Central memory CD4-positive, alpha-beta T cell (primary cell): ENCODE data around the gene CCDC63.
"Not testable (repeated sequence)": the region's sequence is repeated elsewhere in the genome, so short reads cannot be mapped to it uniquely, and the experiment has no call there.

Experiments
- DNase-seq: peaks from one replicate; pipeline ENCODE4 v3.0.0; 2022

Gene CCDC63

DNA sequence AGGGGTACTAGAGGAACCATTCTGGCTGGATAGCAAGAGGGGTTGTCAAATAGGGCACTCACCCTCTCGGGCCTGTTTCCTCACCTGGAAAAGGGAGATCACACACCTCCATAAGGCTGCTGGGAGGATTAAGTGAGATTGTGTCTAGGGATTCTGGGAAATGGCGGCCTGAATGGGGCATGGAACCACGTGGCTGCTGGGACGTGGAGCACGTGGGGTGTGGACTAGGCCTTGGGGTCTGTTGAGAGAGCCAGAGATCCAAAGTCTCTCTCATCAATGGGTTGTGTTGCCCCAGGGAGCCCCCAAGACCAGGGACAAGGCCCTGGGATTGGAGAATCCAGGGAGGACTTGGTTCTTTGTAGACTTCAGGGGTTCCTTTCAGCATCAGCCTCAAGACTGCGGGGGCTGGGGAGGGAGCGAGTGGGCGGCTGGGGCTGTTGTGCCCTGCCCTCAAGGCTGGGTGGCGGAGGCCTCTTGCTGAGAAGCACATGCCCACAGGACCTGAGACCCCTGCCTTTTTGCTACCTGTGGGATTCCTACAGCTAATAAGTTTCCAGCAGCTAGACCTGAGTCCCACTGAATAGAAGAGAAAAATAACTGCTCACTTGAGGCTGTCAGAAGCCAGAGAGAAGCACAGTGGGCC is 77.0 kb downstream of the CCDC63 start:
- no peak for DNase-seq

GRCh38 chr12:110927546-110927945 is 80.8 kb downstream of the CCDC63 start:
- DNase-seq: no peak

DNA sequence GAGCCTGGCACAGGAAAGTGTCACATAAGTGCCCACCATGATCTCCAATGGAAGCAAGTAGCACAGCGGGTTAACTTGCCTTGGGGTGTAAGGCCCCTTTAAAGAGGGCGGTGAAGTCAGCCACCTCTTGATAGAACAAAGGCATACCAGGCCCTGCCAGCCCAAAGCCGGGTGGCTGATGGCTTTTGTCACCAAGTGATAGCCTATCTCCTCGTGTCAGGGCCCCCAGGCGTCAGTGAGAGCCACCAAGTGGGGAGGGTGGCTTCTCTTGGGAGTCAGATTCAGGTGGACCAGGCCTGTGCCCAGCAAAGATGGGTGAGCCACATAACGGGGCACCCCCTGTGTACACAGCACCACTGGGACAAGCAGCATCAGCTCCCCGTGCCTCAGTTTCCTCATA is 81.9 kb downstream of the CCDC63 start:
- no peak for DNase-seq

DNA sequence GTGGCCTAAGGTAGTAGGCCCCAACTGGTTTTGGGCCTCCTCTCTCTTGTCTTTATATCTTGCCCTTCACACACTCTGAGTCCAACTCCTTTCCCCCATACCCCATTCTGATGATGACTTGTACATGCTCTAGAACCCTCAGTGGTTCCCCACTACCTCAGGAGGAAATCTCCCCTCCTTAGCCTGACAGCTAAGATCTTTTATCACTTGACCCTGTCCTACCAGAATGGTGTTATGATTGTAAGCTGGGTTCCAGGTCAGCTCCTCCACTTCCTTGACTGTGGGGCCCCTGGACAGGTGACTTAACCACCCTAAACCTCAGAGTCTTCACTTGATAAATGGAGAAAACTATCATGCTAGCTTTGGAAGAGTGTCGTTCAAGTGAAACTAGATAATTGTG is 83.0 kb downstream of the CCDC63 start:
- no peak for DNase-seq

DNA sequence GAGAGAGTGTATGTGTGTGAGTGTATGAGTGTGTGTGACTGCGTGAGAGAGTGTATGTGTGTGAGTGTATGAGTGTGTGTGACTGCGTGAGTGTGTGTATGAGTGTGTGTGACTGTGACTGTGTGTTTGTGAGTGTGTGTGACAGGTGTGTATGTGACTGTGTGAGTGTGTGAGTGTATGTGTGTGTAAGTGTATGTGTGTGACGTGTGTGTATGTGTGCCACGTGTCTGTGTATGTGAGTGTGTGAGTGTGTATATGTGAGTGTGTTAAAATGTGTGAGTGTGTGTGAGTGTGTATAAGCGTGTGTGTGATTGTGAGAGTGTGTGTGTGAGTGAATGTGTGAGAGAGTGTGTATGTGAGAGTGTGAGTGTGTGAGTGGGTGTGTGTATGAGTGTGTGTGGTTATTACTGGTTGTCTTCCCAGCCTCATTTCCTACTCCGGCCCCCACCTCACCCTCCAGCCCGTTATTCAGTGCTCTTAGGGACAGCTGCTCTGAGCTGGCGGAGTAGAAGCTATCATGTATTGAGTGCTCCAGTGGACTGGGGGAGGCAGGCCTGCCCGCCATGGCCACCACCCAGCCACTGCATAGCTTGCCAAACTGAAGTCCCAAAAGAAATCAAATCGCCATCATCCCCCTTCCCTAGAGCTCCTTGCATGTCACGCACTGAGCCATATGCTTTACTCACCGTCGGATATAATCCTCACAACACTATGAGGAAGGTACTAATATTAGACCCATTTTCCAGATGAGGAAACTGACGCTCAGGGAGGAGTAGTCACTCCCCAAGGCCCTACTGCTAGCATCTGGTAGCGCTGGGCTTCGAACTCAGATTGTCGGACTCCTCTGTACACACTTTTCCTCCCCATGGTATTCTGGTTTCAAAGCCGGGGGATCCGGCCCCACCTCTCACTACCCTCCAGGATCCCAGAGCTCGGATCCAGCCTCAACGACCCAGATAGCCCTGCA is 83.8 kb downstream of the CCDC63 start:
- no peak for DNase-seq

DNA sequence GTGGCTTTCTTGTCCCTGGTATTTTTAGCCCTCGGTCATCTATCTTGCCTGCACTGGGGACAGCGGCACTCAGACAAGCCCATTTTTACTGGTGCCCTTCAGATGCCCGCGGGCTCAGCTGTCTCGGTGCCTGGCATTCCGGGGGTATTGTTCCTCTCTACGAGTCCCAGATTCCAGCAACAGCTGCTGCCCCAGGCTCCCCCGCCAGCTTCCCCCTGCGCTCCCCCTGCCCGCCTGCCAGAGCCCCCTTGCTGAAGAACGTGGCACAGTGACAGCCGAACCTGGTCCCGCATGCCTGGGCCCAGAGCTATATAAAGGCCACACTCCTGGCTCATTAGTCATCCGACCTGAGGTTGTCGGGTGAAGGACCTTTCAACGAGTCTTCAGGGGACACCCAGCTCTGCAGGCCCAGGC is 84.5 kb downstream of the CCDC63 start:
- no peak for DNase-seq

DNA sequence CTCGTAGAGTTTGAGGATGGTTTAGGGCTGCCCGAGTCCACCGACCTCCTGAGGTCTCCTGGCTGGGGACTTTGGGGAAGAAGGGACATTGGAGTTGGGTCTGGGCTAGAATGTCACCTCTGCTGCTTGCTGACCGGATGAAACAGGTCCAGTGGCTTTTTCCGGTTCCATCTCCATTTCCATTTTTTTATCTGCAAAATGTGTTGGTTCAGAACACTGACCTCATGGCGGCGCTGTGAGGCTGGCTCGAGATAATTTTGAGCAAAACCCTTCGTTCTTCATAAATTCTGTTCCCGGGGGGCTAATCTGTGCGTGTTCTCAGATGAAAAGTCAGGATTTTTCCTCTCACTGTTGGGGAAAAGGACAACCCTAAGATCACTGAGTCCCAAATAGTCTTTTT is 85.3 kb downstream of the CCDC63 start:
- DNase-seq: no peak

- no peak for DNase-seq
Observed at GRCh38 chr12:110933326-110933974, 86.7 kb downstream of the CCDC63 start.

- no peak for DNase-seq
Observed at GRCh38 chr12:110934093-110934852, 87.5 kb downstream of the CCDC63 start.

DNA sequence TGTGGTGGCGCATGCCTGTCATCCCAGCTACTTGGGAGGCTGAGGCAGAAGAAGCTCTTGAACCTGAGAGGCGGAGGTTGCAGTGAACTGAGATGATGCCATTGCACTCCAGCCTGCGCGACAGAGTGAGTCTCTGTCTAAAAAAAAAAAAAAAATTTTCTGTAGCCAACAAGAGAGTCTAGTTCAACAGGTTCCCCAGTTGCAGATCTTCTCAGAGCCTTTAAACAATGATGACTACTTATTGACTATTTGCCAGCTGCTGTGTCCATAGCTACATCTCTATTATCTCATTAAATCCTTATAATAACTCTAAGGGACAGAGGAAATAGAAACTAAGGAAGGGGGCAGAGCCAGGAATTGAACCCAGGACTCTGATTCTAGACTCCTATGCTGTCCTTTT is 88.8 kb downstream of the CCDC63 start:
- no peak for DNase-seq

GRCh38 chr12:110936367-110937103 is 89.7 kb downstream of the CCDC63 start:
- DNase-seq: no peak

GRCh38 chr12:110937104-110937641 is 90.4 kb downstream of the CCDC63 start:
- peak; percentile 28 for DNase-seq

- DNase-seq: no peak
Observed at GRCh38 chr12:110940296-110940695, 93.5 kb downstream of the CCDC63 start.

DNA sequence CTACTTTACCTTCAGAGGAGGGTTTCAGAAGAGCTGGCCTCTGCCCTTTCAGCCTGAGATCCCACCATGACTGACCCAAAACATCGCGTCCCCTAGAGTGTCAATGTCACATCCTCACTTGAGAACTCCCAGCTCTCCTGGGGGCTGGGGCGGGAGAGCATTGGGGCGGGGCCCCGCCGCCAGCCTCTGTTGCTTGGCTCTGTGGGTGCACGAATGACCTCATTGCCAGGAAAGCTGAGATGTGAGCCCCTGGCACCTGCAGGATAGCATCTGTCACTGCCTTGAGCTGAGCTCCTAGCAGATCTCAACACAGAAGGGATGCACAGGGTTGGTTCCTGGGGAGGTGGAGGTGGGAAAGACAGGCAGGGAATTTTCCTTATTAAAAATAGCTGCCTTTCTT is 94.1 kb downstream of the CCDC63 start:
- DNase-seq: no peak

GRCh38 chr12:110941391-110941790 is 94.6 kb downstream of the CCDC63 start:
- no peak for DNase-seq

DNA sequence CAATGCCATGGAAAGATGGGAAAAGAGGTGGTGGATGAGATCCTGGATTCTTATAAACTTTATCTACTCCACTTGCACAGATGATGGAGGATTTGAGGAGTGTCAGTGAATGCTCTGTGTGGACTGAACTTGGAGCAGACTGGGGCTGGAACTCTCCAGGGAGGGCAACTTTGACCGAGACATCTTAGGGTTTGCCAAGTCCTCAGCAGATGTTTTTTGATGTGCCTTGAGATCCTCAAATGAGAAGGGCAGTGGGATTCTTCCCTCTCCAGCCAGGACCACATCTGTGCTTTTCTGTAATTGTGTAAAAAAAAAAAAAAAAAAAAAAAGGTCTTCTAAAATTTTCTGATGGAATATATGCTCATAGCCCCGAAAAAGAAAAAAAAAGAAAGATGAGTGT is 96.6 kb downstream of the CCDC63 start:
- no peak for DNase-seq

DNA sequence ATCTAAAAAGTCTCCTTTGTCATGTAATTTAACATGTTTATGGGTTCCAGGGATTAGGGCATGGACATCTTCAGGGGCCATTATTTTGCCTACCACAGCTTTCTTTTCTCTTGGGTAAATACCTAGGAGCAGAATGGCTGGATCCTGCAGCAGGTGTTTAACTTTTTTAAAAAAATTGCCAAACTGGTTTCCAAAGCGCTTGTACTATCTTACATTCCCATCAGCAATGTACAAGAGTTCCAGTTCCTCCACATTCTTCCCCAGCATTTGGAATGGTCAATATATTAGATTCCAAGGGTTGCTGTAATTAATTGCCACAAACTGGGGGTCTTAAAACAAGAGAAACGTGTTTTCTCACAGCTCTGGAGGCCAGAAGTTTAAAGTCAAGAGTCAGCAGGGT is 101.3 kb downstream of the CCDC63 start:
- DNase-seq: no peak

DNA sequence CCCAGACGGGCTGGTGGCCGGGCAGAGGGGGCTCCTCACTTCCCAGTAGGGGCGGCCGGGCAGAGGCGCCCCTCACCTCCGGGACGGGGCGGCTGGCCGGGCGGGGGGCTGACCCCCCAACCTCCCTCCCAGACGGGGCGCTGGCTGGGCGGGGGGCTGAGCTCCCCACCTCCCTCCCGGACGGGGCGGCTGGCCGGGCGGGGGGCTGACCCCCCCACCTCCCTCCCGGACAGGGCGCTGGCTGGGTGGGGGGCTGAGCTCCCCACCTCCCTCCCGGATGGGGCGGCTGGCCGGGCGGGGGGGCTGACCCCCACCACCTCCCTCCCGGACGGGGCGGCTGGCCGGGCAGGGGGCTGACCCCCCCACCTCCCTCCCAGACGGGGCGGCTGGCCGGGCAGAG is 103.7 kb downstream of the CCDC63 start:
- DNase-seq: not testable (repeated sequence)

DNA sequence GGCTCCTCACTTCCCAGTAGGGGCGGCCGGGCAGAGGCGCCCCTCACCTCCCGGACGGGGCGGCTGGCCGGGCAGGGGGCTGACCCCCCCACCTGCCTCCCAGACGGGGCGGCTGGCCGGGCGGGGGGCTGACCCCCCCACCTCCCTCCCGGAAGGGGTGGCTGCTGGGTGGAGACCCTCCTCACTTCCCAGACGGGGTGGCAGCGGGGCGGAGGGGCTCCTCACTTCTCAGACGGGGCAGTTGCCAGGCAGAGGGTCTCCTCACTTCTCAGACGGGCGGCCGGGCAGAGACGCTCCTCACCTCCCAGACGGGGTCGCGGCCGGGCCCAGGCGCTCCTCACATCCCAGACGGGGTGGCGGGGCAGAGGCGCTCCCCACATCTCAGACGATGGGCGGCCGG is 104.1 kb downstream of the CCDC63 start:
- not testable (repeated sequence) for DNase-seq
